Testis (tissue), 2 donors: ENCODE data around the gene PPP1R12B.

ENCODE experiments used
- CTCF ChIP-seq, 3 experiments: fragments of 450-650 bp in 2 of 3; fragments of 200-600 bp in 1 of 3; sonication (generic) in 1 of 3; IDR thresholded peaks; one replicate each; pipeline ENCODE4 v1.5.1; 2016 to 2019; ENCODE audit warnings: antibody characterized with exemption in 3 of 3, mild to moderate bottlenecking in 2 of 3, moderate library complexity in 1 of 3
- POLR2A ChIP-seq: fragments of 450-650 bp; IDR thresholded peaks from one replicate; pipeline ENCODE4 v1.6.1; 2017; ENCODE audit warnings: antibody characterized with exemption, mild to moderate bottlenecking, moderate library complexity

- TF ChIP-seq POLR2A = no peak
- TF ChIP-seq CTCF (IDR thresholded peaks at IDR 0.05) = no peak
Observed at GRCh38 chr1:202562444-202563060, 214.1 kb downstream of the PPP1R12B start.
